ENCODE data around the gene SEC16A.

Gene SEC16A, protein sequence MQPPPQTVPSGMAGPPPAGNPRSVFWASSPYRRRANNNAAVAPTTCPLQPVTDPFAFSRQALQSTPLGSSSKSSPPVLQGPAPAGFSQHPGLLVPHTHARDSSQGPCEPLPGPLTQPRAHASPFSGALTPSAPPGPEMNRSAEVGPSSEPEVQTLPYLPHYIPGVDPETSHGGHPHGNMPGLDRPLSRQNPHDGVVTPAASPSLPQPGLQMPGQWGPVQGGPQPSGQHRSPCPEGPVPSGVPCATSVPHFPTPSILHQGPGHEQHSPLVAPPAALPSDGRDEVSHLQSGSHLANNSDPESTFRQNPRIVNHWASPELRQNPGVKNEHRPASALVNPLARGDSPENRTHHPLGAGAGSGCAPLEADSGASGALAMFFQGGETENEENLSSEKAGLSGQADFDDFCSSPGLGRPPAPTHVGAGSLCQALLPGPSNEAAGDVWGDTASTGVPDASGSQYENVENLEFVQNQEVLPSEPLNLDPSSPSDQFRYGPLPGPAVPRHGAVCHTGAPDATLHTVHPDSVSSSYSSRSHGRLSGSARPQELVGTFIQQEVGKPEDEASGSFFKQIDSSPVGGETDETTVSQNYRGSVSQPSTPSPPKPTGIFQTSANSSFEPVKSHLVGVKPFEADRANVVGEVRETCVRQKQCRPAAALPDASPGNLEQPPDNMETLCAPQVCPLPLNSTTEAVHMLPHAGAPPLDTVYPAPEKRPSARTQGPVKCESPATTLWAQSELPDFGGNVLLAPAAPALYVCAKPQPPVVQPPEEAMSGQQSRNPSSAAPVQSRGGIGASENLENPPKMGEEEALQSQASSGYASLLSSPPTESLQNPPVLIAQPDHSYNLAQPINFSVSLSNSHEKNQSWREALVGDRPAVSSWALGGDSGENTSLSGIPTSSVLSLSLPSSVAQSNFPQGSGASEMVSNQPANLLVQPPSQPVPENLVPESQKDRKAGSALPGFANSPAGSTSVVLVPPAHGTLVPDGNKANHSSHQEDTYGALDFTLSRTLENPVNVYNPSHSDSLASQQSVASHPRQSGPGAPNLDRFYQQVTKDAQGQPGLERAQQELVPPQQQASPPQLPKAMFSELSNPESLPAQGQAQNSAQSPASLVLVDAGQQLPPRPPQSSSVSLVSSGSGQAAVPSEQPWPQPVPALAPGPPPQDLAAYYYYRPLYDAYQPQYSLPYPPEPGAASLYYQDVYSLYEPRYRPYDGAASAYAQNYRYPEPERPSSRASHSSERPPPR (N-terminal part only)

DNA sequence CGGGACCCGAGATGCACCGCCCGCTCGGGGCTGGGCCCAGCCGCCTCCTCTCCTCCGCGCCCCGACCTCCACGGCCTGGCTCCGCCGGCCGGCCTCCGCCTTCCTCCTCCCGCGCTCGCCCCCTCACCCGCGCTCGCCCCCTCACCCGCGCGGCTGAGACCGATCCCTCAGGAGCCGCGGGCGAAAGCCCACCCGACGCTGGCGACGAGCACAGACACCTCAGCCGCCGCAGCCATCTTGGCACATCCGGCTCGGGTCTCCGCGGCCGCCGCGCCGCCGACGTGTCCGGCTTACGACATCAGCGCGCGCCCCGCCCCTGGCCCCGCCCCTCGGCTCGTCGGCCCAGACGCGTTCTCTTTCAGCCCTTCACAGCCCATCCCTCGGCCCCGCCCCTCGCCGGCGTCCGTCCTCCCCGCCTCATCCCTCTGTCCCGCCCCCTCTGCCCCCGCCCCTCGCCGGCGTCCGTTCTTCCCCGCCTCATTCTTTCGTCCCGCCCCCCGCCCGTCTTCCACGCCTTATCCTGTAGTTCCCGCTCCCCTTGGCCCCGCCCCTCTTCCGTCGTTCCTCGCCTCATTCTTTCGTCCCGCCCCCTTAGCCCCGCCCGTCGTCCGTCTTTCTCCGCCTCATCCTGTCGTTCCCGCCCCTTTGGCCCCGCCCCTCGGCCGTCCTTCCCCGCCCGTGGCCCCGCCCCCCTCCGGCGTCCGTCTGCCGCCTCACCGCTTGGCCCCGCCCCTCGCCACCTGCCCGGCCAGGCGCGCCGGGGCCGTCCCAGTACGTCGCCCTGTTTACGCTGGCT is at the start of gene SEC16A:
TSS of gene SEC16A (minus strand) at position 248 of the 796 bp plus-strand sequence. CDS start 5,425 bp downstream, outside the sequence.
- DNase-seq (ENCODE audit: low read depth), result peak; percentile 81

DNA sequence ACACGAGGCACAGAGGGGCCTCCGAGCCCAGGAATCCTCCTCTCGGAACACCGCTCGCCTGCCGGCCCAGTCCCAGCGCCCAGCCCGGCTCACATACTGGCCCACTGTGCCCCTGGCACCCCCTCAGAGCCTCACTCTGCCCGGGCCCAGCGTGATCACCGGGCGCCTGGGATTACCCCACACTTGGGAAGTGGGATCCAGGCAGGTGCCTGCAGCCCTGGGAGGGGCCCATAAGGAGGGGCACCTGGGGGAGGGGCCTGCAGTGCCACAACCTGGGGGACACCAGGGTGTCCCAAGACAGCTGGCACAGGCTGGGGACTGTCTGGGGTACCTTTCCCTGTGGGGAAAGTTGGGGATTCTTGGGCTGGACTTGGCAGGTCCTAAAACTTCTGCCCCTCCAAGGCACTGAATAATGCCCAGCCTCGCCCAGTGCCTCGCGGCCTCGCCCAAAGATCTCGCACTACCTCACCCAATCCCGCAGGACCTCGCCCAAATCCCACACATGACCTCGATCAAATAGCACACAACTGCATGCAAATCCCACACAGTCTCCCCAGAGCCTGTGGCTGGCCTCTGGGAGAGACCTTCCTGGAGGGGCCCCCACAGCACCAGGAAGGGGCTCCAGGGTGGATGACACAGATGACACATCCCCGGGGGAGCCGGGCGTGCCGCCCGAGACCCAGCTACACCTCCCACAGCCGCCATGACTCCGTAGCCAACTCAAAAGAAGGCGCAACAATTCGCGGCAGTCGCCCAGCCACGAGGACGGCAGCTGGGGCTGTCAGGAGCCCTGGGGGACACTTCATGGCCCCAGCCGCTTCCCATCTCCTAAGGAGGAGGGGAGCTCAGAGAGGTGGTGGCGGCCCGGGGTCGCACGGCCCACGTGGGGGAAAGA is 49.3 kb upstream of the SEC16A start:
- DNase-seq (ENCODE audit: low read depth), result no peak

DNA sequence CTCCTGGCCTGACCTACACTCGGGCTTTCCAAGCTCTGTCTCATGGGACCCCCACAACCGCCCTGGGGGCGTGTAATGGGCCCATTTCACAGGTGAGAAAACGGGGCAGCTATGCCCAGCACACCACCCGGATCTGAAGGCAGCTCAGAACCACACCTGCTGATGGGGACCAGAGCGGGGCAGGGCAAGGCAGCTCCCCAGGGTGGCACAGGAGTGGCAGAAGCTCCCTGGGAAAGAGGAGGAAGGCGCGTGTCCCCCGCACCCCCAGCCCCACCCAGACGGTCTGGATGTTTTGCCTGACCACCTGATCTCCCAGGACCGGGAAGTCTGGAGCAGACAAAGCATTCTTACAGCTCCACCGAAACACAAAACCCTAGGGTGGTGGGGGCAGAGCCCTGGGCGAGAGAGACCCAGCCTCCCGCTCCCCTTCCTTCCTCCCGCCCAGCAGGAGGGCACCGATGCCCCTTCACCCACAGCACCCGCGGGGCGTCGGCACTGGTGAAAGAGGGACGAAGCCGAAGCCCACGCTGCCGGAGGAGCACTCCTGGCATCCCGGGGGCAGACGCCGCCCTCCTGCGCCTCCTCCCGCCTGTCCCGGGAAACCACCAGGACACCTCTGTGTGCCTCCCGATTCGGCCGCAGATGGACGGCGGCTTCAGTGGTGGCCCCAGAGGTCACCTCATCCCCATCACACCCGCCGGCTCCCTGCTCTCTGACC is 48.5 kb upstream of the SEC16A start:
- DNase-seq (ENCODE audit: low read depth), result no peak

DNA sequence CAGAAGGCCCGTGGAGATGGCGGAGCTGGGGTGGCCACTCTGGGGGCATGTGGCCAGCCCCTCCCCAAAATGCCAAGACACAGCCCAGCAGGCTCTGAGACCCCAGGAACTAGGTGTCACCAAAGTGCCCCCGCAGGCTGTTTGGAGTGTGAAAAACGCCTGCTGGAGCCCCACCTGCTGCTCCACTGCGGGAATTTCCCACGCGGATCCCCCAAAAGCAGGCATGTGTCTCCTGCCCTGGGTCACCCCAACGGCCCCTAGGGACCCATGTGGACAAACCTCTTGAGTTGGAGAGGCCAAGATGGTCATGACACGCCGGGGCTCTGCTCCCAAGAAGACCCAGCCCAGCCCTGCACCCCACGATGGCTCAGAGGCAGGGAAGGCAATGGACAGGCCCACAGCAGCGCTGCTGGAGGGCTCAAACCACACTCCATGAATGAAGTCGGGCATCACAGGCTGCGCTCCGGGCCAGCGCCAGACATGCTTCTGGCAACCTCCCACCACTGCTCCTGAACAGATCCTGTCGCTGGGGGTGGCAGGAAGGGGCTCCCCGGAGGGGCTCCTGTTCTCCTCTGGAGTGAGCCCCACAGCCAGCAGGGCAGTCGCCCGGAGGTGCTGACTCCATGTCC is 47.7 kb upstream of the SEC16A start:
- DNase-seq (ENCODE audit: low read depth), result no peak

DNA sequence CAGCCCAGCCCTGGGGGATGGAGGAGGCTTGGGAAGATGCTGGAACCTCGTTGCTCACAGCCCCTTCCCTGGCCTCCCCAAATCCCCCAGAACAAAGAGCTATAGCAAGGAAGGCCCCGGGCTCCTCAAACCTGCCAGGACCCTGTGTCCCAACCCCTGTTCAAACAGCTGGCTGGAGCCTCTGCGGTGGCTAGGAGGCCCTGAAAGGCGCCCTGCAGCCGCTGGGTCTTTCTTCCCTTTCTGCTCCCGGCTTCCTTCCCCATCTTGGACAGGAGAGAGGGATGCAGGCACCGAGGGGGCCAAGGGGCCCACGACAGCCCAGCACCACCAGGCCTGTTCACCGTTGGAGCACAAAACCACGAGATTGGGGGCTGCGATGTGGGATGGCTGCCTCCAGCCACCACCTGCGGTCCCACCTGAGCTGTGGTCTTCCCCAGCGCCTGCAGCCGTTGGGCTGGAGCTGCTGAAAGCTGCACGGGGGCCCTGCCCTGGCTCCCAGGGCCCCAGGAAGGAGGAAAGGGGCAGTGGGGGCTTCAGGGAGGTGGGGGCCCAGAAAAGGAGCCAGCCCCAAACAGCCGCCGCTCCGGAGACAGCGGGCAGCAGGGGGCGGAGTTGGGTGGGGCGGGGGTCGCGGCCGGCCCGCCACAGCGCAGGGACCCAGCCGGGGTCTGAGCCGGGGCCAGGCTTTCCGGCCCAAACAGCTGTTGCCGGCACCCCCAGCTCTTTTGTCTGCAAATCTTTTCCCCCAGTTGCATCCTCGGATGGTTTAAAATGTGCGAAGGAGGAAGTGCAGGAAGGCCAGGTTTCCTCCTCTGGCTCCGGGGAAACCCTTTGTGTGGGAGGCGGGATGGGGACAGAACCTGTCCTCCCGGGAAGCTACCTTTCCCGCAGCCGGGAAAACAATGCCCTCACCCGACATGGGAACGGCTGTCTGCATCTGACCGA is 46.9 kb upstream of the SEC16A start:
- no peak for DNase-seq (ENCODE audit: low read depth)

DNA sequence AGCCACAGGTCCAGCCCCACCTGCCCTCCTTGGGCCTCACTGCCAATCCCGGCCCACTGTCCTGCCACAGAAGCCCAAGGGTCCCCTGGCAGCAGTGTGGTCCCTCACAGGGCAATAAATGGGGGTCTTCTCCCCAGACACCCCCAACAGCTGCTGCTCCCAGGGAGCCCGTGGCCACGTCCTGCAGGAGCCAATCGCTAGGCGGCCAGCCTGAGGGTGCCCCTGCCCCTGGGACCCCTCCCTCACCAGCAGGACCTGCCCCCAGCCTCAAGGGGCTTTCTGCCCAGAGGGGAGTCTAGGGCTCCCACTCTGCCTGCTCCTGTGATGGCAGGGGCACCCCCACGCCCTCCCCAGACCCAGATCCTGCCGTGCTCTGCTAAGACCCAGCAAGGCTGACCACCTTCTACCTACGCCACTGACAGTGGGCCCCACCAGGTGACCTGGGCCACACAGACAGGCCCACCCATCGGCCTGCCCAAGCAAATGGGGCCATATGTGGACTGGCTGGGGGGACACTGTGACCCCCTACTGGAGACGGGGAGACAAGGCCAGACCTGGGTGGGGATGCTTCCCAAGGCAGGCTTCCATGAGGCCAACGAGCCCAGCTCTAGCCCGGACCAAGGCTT is 46.0 kb upstream of the SEC16A start:
- DNase-seq (ENCODE audit: low read depth), result no peak

DNA sequence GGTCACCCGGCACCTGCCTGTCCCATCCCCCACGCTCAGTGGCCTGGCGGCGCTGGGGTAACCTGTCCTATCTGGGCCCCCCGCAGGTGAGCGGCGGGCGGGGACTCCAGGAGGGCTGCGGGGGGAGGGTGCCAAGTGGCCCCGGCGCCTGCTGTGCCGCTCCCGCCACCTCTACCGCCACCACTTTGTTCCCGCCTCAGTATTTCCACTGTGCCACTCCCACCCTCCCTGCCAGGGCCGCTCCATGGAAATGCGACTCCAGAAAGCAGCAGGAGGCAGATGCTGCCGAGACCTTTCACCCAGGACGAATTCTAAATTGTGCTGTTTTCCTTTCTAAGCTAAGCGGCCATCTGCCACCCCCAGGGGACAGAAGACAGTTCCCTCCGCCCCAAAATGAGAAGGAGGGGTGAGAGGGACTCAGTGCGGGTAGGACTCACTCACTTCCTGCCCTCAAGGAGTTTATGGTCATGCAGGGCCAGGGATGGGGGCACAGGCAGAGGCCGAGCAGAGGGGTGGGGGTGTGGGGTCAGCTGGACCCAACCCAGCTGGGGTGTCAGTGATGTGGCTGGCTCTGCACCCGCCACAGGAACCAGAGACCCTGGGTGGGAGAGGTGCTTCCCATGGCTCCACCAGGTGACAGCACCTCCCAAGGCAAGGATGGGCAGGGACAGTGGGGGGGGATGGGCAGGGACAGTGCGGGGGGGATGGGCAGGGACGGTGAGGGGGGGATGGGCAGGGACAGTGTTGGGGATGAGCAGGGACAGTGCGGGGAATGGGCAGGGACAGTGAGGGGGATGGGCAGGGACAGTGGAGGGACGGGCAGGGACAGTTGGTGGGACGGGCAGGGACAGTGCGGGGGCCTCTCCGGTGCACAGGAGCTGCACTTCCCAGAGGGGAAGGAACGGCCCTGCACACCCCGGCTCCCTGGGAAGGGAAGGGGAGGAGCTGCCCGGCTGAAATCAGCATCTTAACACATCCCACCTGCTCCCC is 45.2 kb upstream of the SEC16A start:
- no peak for DNase-seq (ENCODE audit: low read depth)

DNA sequence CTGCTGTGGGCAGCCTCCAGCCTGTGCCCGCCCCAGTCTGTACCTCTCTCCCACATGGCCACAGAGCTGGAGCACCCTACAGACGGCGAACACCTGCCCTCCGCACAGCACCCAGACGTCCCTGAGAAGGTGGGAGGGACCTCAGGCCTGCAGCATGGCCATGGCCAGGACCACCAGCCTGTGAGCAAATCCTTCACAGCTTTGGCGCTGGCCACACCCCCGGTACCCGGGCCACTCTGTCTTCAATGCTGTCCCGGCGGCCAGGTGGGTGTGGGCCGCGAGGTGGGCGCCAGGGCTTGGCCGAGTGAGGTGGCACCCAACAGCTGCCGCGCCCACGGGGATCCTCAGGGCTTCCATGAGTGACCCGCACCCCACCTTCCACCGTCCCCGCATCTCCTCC is 44.3 kb upstream of the SEC16A start:
- DNase-seq (ENCODE audit: low read depth), result no peak

DNA sequence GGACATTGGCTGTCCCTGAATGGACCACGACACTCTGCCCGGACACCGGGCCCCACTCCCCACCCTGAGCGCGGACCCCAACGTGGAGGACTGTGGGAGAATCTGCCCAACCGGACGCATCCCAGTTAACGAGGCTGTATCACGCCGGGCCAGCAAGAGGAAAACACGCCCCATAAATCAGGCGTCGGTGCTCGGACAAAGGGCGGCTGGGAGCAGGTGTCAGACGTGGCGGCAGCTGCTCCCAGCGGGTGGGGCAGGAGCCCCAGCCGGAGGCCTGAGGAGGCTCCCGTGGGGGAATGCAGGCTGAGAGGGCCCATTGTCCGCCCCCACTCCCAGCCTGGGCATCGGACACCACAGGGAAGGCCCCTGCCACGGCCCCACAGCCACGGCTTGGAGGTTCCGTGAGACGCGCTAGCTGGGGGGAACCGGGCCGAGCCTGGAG is 43.8 kb upstream of the SEC16A start:
- no peak for DNase-seq (ENCODE audit: low read depth)

DNA sequence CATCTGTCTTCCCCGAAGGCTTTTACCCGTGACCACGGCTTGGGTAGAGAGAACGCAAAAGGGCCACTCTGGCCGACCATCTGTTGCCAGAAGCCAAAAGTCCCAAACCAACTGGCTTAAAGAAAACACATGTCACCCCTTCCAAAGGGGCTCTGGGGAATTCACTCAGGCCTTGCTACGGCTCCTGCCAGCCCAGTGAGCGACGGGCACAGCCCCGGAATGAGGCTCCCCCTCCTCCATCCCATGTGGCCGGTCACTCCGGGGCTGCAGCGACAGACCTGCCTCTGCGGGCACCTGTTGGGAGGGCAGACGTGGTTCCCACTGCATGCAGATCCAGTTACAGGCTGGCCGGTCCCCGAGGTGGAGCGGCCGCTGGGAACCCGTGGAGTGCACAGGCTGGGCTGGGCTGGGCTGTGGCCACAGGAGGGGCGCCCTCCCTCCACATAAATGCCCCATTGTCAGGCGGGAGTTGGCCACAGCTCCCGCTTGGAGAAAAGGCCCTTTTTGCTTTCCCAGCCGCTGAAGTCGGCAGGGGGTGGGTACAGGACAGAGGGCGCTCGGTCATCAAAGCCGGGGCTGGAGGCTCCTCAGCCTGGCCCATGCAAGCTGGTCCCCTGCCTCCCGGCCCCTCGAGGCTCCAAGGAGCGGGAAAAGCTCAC is 43.1 kb upstream of the SEC16A start:
- no peak for DNase-seq (ENCODE audit: low read depth)

DNA sequence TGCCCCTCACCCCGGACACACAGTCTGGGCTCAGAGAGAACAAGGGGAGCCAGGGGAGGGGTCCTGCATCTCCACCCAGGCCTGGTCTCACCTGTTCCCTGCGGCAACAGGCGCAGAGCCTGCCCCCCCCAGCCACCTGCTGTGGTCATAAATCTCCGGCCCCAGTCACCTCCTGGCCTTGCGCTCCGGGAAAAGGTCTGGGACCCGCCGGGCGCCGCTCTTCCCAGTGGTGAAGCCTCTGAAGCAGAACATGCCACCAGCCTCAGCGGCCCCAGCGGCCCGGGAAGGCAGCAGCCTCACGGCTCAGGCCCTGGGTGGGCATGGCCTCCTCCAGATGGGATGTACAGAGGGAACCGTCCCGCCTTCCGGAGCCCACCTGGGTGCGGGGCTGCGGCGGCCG is 42.4 kb upstream of the SEC16A start:
- no peak for DNase-seq (ENCODE audit: low read depth)

DNA sequence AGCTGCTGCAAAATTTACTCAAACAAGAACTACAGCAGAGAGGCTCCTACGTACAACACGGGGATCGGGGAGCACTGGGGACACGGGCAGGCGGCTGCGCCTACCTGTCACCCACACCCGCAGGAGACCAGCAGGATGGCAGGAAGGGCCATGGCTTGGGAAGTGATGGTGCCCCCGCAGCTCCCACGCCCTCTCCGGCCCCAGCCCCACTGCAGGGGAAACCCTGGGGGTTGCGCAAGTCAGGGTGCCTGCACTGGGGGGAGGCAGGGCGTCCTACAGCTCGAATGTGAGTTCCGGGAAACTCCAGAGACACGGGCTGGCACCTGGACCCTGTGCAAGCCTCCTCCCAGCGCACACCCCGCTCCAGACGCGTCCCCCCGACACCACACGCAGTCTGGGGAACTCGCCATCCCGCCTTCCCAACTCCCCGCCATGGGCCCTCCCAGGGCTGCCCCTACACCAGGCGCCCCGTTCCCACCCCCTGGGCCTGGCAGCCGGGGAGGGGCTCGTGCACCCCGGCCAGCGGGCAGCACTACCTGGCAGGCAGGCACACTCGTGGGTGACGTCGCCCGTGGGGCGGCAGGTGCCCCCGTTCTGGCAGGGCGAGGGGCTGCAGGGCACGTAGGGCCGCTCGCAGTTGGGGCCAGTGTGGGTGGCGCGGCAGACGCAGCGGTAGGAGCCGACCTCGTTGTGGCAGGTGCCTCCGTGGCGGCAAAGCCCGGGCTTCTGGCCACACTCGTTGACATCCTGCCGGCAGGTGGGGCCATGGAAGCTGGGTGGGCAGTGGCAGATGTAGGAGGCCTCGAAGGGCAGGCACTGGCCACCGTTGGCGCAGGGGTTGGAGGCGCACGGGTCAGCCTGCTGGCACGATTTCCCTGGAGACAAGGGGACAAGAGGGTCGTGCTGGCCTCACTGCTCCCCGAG is 39.7 kb upstream of the SEC16A start:
- DNase-seq (ENCODE audit: low read depth), result no peak

DNA sequence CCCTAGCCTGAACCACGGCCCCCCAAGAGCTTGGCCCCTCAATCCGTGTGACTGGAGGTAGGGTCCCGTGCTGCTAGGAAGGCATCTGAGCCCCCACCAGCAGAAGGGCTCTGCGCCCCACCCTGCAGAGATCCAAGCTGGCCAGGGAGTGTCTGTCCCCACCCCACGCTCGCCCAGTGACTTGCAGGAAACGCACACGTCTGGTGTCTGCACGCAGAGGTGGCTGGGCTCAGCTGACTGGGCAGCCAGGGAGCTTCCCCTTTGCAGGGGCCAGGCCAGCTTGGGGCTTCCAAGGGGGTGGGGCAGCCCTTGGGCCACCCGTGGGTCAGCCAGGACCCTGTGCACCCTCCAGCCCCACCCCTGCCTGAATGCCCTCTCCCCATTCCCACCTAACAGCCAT is 38.7 kb upstream of the SEC16A start:
- no peak for DNase-seq (ENCODE audit: low read depth)

DNA sequence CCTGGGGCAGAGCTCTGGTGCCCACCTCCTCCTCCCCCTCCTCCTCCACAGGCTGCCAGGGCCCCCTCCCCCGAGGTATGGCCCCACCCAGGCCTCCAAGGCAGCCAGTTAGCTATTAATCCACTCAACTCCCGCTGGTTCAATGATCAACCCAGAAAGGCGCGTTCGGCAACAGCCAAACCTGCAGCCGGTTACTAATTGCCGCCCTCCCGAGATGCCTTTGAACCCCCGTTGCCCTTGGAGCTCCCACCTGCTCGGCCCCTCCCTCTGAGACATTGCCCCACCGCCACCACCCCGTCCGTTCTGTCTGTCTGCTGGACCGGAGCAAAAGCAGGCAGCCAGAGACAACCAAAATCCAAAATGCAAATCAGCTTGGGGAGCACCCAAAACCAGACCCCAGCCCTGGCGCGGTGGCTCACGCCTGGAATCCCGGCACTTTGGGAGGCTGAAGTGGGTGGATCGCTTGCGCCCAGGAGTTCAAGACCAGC is 37.3 kb upstream of the SEC16A start:
- no peak for DNase-seq (ENCODE audit: low read depth)
